Adrenal gland (tissue), 5 donors: ENCODE measurements around the gene TMEM170A.

Source experiments
- POLR2A ChIP-seq, 2 donors: fragments of 450-650 bp; IDR thresholded peaks; one replicate each; pipeline ENCODE4 v1.6.1; 2017; ENCODE audit warnings: antibody characterized with exemption in 2 of 2, mild to moderate bottlenecking in 2 of 2, moderate library complexity in 1 of 2
- TF ChIP-seq, protein P1 (sequence below), 6 experiments: fragments of 450-650 bp in 4 of 6; fragments of 200-600 bp in 2 of 6; sonication (generic) in 1 of 6; IDR thresholded peaks; 1 replicate in 5 of 6; 2 replicates in 1 of 6; pipeline versions ENCODE4 v1.5.1 to v1.8.0; 2016 to 2021; ENCODE audit warnings: antibody characterized with exemption in 6 of 6, mild to moderate bottlenecking in 2 of 6, moderate library complexity in 1 of 6
- donor health status: DM: no; HTN: no; CAD: no.

DNA sequence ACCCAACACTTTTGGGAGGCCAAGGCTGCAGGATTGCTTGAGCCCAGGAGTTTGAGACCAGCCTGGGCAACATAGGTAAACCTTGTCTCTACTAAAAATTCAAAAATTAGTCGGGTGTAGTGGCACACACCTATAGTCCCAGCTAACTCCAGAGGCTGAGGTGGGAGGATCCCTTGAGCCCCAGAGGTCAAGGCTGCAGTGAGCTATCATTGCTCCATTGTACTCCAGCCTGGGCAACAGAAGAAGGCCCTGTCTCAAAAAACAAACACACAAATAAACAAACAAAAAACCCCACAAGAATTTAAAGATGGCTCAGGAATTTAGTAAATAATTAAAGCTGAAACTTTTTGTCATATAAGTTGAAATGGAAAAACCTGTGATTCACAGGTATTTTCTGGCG lies 2.3 kb upstream of the TMEM170A start:
- TF ChIP-seq, protein P1, sequence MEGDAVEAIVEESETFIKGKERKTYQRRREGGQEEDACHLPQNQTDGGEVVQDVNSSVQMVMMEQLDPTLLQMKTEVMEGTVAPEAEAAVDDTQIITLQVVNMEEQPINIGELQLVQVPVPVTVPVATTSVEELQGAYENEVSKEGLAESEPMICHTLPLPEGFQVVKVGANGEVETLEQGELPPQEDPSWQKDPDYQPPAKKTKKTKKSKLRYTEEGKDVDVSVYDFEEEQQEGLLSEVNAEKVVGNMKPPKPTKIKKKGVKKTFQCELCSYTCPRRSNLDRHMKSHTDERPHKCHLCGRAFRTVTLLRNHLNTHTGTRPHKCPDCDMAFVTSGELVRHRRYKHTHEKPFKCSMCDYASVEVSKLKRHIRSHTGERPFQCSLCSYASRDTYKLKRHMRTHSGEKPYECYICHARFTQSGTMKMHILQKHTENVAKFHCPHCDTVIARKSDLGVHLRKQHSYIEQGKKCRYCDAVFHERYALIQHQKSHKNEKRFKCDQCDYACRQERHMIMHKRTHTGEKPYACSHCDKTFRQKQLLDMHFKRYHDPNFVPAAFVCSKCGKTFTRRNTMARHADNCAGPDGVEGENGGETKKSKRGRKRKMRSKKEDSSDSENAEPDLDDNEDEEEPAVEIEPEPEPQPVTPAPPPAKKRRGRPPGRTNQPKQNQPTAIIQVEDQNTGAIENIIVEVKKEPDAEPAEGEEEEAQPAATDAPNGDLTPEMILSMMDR (IDR thresholded peaks at IDR 0.05) = no peak
- no peak for TF ChIP-seq POLR2A (IDR thresholded peaks at IDR 0.05)
